HUES6 (cell line): ENCODE data around the gene SULT2B1.
"Not testable (repeated sequence)": the region's sequence is repeated elsewhere in the genome, so short reads cannot be mapped to it uniquely, and the experiment has no call there.

Experiments
- H3K27ac ChIP-seq: 2 replicates; pipeline ENCODE4 v1.7.0; 2013; ENCODE audit warnings: low read depth, mild to moderate bottlenecking, low read length, inconsistent platforms
- H3K27me3 ChIP-seq: 2 replicates; pipeline ENCODE4 v1.6.1; 2013; ENCODE audit warnings: low read length; ENCODE audit not compliant: control insufficient read depth, insufficient read depth
- H3K36me3 ChIP-seq: 2 replicates; pipeline ENCODE4 v1.6.1; 2013; ENCODE audit warnings: low read length; ENCODE audit not compliant: control insufficient read depth, insufficient read depth
- H3K4me1 ChIP-seq: 2 replicates; pipeline ENCODE4 v1.6.1; 2013; ENCODE audit warnings: low read length; ENCODE audit not compliant: control insufficient read depth, insufficient read depth
- H3K4me3 ChIP-seq: 2 replicates; pipeline ENCODE4 v1.5.1; 2013; ENCODE audit warnings: low read depth, low read length
- H3K9ac ChIP-seq: one replicate; pipeline ENCODE4 v1.6.1; 2013; ENCODE audit warnings: mild to moderate bottlenecking, low read length
- H3K9me3 ChIP-seq: 2 replicates; pipeline ENCODE4 v1.6.1; 2013; ENCODE audit warnings: low read depth, low read length; ENCODE audit not compliant: control insufficient read depth, insufficient read depth

SULT2B1 gene

GRCh38 chr19:48530770-48531169 is 21.2 kb upstream of the SULT2B1 start:
- Histone ChIP-seq H3K9ac (no peak overlapping the region), H3K4me3 (no peak overlapping the region), H3K27me3 (no peaks in the 10 kb centered on the region), H3K27ac (no peak overlapping the region), H3K36me3 (no peaks in the 10 kb centered on the region), H3K4me1 (no peaks in the 10 kb centered on the region; the same call in 1 of the 2 replicates), H3K9me3 (peaks cover 30% of the 10 kb centered on the region)

DNA sequence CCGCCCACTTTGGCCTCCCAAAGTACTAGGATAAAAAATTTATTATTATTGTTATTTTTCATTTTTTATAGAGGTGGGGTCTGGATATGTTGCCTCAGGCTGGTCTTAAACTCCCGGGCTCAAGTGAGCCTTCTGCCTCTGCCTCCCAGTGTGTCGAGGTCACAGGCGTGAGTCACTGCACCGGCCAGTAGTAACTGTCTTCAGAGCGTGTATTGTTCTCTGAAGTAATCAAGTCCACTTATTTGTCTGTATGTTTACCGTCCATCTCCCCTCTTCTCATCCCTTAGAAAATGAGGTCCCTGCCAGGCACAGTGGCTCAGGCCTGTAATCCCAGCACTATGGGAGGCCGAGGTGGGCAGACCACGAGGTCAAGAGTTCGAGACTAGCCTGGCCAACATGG is 18.2 kb upstream of the SULT2B1 start:
- Histone ChIP-seq H3K27me3 (no peaks in the 10 kb centered on the region), H3K36me3 (no peaks in the 10 kb centered on the region), H3K4me1 (no peaks in the 10 kb centered on the region), H3K9ac (no peak overlapping the region), H3K9me3 (peaks cover 6% of the 10 kb centered on the region), H3K4me3 (no peak overlapping the region), H3K27ac (no peak overlapping the region)

- no peak overlapping the region for H3K9ac ChIP-seq
- no peaks in the 10 kb centered on the region for H3K27me3 ChIP-seq
- H3K36me3 ChIP-seq, result no peaks in the 10 kb centered on the region
- H3K4me3 ChIP-seq, result no peak overlapping the region
- no peaks in the 10 kb centered on the region for H3K9me3 ChIP-seq
- no peaks in the 10 kb centered on the region for H3K4me1 ChIP-seq
- H3K27ac ChIP-seq, result no peak overlapping the region
Measured at GRCh38 chr19:48537541-48537940, 14.4 kb upstream of the SULT2B1 start.

- H3K27me3 ChIP-seq, H3K9me3 ChIP-seq, H3K4me3 ChIP-seq, H3K9ac ChIP-seq, H3K4me1 ChIP-seq, H3K27ac ChIP-seq, H3K36me3 ChIP-seq: not testable (repeated sequence)
Measured at GRCh38 chr19:48538057-48538456, 13.9 kb upstream of the SULT2B1 start.

GRCh38 chr19:48539503-48540096 is 12.4 kb upstream of the SULT2B1 start:
- no peaks in the 10 kb centered on the region for H3K36me3 ChIP-seq
- H3K4me1 ChIP-seq, result peaks cover 7% of the 10 kb centered on the region
- no peaks in the 10 kb centered on the region for H3K27me3 ChIP-seq
- H3K9me3 ChIP-seq, result no peaks in the 10 kb centered on the region
- H3K4me3 ChIP-seq, result no peak overlapping the region
- H3K27ac ChIP-seq, result no peak overlapping the region
- no peak overlapping the region for H3K9ac ChIP-seq

GRCh38 chr19:48540110-48540509 is 11.9 kb upstream of the SULT2B1 start:
- H3K27ac ChIP-seq, result no peak overlapping the region
- H3K9ac ChIP-seq, result no peak overlapping the region
- no peak overlapping the region for H3K4me3 ChIP-seq
- peaks cover 8% of the 10 kb centered on the region for H3K4me1 ChIP-seq
- no peaks in the 10 kb centered on the region for H3K36me3 ChIP-seq
- no peaks in the 10 kb centered on the region for H3K9me3 ChIP-seq
- H3K27me3 ChIP-seq, result no peaks in the 10 kb centered on the region

DNA sequence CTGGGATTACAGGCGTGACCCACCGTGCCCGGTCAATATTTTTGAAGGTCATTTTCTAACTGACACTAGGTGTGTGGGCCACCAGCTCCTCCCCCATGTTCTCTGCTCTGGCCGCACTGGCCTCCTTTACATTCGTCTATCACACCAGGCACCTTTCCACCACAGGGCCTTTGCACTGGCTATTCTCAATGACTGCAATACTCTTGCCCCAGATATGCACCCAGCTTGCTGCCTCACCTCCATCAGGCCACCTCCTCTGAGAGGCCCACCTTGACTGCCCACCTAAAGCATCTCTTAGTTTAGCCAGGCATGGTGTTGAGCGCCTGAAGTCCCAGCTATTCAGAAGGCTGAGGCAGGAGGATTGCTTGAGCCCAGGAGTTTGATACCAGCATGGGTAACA is 10.2 kb upstream of the SULT2B1 start:
- no peaks in the 10 kb centered on the region for H3K36me3 ChIP-seq

DNA sequence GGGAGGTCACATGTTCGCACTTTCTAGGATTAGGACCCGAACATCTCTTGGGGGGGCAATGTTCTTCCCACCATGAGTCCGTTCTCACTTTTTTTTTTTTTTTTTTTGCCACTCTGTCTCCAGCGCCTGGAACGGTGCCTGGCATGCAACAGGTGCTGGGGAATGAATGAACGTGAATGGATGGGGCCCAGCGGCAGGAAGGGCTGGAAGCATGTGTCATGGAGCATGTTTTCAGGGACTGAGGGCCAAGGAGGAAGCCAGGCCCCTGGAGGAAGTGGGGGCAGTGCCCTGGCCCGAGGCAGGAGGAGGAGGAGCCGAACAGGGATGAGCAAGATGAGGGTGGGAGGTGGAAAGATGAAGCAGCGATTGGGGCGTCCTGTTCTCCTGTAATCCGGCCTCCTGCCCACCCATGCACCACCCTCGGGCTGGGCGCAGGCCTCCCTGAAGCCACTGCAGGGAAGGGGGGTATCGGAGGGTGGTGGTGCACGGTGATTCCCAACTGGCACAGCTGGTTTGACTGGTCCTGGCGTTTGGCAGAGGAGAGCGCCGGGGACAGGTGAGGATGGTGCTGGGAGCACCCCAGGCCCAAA is 8.8 kb upstream of the SULT2B1 start:
- Histone ChIP-seq H3K27me3 (no peaks in the 10 kb centered on the region), H3K9me3 (no peaks in the 10 kb centered on the region), H3K4me3 (no peak overlapping the region), H3K4me1 (peaks cover 14% of the 10 kb centered on the region), H3K27ac (no peak overlapping the region), H3K36me3 (no peaks in the 10 kb centered on the region), H3K9ac (no peak overlapping the region)

More for the DNA sequence above, 10.2 kb upstream of the SULT2B1 start:
- Histone ChIP-seq H3K27ac (no peak overlapping the region), H3K9me3 (no peaks in the 10 kb centered on the region), H3K9ac (no peak overlapping the region), H3K4me1 (peaks cover 14% of the 10 kb centered on the region), H3K4me3 (no peak overlapping the region), H3K27me3 (no peaks in the 10 kb centered on the region)

DNA sequence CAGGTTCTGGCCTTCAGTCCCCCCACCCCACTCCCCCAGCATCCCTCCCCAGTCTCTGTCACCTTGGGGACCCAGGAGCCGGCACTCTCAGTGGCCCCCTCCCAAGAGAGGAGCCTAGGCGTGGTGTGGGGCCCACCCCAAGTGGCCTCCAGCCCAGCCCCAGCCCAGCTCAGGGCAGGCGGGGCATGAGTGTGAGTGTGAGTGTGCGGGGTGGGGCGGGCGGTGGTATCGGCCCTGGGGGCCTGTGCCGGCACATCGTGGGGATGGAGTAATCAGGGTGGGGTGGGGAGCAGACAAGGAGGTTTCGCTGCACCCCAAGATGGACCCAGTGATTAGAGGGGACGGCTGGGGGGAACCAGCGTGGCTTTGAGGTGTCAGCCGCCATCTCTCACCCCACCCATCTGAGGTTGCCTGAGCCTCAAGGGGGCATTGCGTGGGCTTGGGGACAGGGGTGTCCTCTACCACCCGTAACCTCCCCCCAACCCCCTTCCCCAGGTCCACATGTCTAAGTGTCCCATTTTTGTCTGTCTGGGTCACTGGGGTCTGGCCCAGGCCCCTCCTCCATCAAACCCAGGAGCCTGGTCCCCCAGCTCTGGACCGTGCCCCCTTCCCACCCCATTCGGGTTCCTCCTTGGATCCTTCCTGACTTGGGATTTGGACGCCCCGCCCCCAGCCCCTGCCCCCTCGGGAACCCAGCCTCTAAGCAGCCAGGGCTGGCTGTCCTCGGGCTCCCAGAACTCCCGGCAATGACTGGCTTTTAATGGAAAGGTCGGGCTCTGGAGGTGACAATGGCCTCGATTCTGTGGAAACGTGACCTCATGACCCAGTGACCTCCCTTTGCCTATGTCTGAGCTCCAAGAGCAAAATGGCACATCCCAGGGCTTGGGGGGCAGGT is 6.9 kb upstream of the SULT2B1 start:
- H3K9ac ChIP-seq, result no peak overlapping the region
- H3K27ac ChIP-seq, result no peak overlapping the region
- no peaks in the 10 kb centered on the region for H3K27me3 ChIP-seq
- no peak overlapping the region for H3K4me3 ChIP-seq
- H3K4me1 ChIP-seq, result peaks cover 15% of the 10 kb centered on the region
- H3K9me3 ChIP-seq, result no peaks in the 10 kb centered on the region
- H3K36me3 ChIP-seq, result no peaks in the 10 kb centered on the region

DNA sequence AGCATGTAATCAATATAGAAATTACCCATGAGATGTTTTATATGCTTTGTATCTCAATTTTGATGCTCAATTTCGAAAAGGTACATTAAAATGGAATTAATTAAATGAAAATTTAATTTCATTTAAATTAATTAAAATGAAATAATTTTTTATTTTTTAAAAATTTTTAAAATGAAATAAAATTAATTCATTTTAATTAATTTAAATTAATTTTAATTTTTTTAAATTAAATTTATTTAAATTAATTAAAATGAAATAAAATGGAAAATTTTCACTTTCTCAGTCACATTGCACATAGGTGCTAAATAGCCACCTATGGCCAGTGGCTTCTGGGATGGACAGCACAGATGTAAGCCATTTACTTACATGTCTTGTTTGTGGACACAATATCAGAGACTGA is 4.2 kb upstream of the SULT2B1 start:
- Histone ChIP-seq H3K36me3 (no peaks in the 10 kb centered on the region), H3K27ac (no peak overlapping the region), H3K9ac (no peak overlapping the region), H3K4me1 (peaks cover 17% of the 10 kb centered on the region), H3K9me3 (no peaks in the 10 kb centered on the region), H3K27me3 (no peaks in the 10 kb centered on the region), H3K4me3 (no peak overlapping the region)

DNA sequence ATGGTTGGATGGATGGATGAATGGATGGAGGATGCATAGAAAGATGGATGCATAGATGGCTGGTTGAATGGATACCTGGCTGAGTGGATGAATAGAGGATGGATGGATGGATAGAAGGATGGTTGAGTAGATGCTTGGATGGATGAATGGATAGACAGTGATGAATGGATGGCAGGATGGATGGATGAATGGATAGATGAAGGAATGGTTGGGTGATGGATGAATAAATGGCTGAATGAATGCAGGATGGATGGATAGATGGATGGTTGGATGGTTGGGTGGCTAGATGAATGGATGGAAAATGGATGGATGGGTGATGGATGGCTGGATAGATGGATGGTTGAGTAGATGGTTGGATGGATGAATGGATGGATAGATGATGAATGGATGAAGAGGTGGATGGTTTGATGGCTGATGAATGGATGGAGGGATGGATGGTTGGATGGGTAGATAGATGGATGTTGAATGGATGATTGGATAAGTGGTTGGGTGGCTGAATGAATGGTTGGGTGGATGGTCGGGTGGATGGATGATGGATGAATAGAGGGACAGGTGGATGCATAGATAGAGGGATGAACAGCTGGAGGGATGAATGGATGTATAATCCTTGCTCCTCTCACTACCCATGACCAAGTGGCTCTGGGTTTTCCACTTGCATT is 3.6 kb upstream of the SULT2B1 start:
- Histone ChIP-seq H3K4me3 (no peak overlapping the region), H3K4me1 (peaks cover 13% of the 10 kb centered on the region), H3K9ac (no peak overlapping the region), H3K27ac (no peak overlapping the region), H3K27me3 (no peaks in the 10 kb centered on the region), H3K9me3 (no peaks in the 10 kb centered on the region), H3K36me3 (no peaks in the 10 kb centered on the region)
